Frontal cortex (tissue), 4 donors: ENCODE data around the gene DLX5. TPM values are rescaled to one million over a fixed set of nuclear protein-coding genes. Genes with fewer than 3 reads are reported as not detected.

Source experiments
- DNase-seq, 2 donors: peaks; one replicate each; pipeline ENCODE4 v3.0.0; 2012; ENCODE audit warnings: low spot score in 2 of 2
- FAIRE-seq: peaks from 2 replicates; lab custom pipeline; 2012; peaks lifted over from hg19 to GRCh38; lab: Jason Lieb, UNC
- total RNA-seq: library from RNA; depleted of rRNA; stranded (reverse); fragments of >200 nt; gene quantifications from one replicate; pipeline ENCODE4 v1.2.3, GENCODE V29; 2014
- donor health status: control.
- donor health status: control.
- donor health status: control.

DLX5 gene
- total RNA-seq, 1 donor from 2014 or later = 2.9 TPM

DNA sequence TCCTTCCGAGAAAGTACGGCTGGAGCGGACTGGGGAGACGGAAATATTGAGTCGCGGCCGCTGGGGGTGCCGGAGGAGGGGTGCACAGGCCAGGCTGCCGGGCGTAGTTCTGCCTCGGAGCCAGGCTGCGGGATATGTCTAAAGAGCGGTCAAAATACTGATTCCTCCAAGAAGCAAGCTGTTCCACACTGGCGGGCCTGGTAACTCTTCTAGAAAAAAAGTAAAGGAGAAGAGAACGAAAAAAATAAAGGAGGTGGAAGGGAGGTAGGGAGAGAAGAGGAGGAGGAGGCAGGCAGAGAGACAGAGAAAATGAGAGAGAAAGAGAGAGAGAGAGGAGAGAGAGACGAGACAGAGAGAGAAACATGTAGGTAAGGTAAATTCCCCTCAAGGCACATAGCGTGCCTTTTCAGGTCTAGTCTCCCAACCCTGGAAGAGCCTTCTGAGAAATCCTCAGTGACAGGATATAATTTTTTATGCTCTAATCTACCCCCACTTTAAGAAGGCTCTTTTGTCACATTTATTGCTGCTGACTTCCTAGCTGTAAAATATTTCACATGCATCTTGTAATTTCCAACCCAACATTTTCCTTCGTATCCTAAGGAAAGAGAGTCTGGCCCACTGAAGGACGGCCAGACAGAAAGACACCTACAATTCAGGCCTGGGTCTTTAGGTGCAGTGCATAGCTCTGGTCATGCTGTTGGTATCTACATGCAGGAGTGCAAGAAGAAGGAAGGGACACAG is 5.7 kb downstream of the DLX5 start:
- DNase-seq = no peak
- no peak for FAIRE-seq

DNA sequence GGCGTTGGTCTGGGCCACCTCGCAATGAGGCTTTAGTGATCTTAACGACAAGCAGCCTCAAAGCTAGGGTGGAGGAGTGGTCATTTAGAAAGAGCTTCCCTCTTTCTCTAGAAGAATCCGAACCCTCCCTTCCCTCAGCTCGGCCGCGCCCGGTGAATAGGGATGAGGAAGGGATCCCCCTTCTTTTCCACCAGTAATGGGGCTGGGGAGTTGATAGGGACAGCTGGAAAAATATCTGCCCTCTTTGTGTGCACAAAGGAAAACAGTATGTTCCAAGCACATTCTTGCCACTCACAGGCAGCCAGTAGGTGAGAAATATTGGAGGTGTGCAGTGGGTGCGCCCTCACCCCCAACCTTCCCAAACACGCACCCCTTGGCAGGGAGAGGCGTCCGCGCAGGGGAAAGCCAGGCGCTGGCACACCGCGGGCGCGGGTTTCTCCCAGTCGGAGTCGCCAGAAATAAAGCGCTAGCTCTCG is 6.5 kb downstream of the DLX5 start:
- DNase-seq (no peak), FAIRE-seq (no peak)

DNA sequence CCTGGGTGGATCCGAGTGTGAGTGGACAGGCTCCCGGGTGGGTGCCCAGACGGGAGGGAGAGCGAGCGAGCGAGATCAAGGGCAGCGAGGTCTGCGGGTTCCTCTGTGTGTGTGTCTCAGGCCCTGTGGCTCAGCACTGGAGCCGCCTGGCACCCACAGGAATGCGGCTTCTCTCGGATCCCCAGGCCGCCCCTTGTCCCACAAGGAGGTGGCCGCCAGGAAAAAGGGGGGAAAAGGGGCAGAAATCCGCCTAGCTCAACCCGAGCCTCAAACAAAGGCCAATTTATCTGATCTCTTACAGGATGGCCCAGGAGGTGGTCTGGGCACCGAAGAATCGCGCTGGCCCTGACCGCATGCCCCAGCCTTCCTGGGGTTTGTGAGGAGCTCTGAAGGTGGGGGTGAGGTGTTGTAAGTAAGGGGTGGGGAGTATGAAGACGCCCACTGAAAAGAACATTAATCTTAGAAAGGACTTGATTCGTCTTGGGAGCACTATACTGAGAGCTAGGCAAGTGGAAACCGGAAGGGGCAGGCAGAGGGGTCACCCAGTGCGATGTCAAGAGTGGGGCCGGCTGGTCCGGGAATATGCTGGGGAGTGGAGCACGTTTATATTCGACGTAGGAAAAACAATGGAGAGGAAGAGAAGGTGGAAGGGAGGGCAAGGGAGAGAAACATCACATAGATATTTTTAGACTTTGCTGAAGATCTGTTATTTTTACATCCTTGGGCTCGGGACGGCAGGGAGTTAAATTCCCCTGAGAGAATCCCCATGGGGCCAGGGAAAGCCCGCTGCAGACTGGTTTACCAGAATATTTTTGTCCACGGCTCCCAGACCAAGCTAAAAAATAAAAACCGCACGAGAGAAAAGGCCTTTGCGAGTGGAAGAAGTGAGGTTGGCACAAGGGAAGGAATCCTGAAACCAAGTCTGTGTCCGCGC is 7.2 kb downstream of the DLX5 start:
- FAIRE-seq (no peak), DNase-seq (no peak)

DNA sequence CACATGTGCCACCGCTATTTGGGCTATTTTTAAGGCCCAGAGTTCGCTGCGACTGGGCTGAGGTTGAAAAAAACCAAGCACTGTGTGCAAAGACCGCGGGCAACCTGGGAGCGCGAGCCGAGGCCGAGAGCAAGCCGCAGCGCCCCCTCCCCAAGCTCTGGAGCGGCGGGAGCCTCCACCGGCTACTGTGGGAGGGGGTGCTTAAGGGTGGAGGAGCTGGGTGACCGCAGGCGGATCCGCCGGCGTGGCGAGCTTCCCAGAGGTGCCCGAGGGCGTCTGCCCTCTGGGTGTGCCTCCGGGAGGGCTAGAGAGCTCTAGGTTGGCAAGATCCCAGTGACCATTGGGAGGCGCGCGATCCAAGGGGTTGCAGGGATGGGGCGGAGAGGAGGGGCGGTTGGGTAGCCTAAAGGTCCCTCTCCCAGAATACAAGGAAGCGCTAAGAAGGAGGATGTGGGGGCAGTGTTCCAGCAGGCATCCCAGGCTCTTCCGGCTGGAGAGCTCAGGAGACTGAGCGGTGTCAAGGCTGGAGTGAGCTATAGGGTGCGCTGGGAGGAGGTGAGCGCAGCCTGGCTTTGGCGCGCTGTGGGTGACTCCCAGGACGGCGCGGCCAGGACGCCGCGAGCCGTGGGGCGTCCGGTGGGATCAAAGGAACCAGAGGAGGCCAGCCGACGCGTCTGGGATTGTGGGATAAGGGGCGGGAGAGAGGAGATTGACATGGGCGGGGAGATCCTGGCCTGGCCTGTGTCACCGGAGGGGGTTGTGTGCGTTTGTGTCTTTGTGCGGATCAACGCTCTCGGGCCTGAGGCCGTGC is 8.0 kb downstream of the DLX5 start:
- no peak for FAIRE-seq
- no peak for DNase-seq

DNA sequence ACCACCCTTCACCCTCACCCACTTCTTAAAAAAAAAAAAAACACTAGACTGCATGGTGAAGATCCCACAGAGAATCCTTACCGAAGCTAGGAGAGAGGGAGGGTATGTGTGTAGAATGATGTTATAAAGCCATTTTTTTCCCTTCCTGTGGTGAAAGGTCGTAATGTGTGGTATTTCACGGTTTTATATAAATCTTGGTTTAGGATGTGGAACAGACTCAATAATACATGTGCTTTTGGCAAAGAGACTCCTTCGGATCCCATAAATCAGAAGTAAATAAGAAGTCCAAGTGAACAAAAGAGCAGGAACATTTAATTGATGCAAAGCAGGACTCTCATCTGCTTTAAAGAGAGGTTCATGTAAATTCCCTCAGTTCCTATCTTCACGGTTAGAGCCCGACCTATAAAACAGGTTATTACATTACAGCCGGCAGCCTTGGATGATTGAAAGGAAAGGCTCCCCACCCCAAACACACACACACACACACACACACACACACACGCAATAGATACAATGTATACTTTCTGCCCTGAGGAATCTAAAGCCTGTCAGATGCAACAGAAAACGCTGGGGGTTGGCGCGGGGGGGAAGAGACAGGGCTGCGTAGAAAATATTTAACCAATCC is 8.8 kb downstream of the DLX5 start:
- DNase-seq = no peak
- FAIRE-seq = no peak

DNA sequence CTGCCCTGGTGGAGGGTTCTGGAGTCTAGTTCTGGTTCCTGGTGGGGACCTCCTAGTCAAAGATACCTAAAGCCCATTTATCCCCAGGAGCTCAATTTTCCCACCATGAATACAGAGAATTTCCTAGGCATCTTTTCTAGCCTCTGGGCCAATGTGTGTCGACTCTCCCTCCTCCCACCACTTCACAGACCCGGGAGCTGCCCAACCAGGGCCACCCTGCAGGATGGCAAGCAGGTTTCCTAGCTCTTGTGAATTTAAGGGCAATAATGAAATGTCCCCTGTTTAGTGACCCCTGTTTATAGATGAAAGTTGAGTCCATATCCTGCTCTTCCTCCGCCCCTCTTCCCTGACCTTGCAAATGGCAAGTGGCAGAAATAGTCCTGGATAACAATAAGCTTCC is 9.4 kb downstream of the DLX5 start:
- FAIRE-seq (no peak), DNase-seq (no peak)

DNA sequence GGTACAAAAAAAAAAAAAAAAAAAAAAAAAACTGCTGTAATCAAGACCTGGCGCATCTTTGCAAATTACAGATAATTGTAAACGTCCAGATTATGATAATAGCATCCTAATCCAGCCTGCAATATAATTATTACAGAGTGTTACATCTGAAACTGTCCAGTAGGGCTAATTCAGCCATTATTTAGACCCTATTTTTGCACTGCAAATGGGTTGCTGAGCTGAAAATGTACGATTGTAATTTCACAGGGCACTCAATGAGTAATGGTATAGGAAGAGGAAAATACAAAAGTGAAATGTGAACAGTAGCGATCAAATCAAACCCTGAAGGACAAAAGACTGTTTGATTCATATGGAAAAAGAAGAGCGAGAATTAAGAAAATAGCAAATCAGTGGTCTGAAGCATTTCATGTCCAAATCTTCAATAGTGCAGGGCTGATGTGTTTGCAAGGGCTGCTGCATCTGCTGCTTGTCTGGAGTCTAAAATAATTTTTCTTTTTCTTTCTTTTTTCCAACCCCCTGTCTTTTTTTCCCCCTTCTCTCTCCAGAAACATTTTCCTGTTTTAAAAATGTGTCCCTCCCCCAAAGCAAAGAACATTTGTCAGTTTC is 10.4 kb downstream of the DLX5 start:
- no peak for DNase-seq
- FAIRE-seq = no peak

DNA sequence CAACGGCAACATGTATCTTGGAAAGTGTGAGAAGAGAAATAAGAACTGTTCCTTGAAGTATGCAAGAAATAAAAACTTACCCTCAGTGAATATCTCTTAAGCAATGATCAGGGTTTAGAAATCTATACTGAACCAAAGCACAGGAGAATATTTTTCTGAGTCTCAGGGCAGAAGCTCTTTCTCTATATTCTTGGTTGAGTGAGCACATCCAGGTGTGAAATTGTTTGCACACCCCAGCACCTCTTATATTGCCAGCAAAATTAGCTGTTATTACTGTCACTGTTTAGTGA is 10.8 kb downstream of the DLX5 start:
- no peak for DNase-seq
- no peak for FAIRE-seq

DNA sequence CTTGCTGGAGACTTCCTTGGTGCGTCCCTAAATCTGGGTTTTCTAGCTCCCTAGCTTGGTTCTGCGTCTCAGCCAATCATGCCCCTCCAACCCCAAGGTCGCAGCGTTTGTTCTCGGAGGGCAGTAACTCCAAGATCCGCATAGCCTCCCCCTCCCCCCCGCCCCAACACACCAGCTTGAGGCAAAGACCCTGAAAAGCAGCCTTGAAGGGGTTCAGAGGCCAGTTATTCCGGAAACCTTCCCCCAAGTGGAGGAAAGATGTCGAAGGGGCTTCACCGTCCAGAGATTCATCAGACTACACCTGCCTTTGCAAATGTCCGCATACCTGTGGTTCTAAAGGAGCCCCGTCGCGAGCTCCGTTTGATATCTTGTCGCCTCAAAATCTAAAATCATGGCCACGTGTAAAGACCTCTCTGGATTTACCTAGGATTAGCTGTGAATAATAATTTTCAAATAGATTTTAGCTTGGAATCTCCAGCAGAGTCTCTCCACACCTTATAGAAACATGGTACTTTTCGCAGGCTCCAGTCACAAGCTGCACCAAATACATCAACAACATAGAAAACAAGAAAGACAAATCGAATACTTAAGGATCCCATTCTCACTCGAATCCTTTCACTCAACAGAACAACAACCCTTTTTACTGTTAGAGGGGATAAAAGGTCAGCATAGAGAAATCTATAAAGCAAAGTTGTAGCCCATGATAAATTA is 11.3 kb downstream of the DLX5 start:
- no peak for FAIRE-seq
- no peak for DNase-seq

DNA sequence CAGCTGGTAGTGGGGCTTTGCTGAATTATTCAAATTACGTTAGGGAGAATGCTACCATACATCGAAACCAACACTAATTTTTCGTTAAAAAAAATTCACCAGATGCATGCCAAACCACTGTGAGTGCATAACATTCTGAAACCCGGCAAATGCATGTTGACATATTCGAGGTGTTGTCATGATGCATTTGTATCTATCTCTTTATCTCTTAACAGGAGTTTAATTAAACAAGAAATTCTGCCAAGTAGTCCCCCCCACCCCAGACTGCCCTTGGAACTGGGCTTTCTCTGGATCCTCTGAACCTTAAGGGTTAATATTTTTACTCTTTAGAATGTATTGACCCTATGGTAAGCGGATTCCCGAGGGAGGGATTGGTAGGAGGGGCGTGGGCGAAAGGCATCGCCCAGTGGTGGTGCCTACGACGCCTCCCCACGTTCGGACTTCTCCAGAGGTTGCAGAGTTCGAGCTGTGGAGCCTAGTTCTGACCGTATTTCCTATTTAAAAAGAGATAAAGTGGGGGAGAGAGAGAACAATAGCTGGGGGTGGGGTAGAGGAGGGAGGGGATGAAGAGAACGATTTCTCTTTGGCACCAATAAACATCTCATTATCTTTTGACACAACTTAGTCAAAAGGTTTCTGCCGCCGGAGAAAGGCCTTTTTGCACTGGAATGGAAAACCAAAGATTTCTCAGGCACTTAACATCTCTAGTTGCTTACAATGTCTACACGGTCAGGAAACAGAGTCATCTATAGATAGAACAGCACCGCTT is 12.1 kb downstream of the DLX5 start:
- FAIRE-seq (no peak), DNase-seq (no peak)

DNA sequence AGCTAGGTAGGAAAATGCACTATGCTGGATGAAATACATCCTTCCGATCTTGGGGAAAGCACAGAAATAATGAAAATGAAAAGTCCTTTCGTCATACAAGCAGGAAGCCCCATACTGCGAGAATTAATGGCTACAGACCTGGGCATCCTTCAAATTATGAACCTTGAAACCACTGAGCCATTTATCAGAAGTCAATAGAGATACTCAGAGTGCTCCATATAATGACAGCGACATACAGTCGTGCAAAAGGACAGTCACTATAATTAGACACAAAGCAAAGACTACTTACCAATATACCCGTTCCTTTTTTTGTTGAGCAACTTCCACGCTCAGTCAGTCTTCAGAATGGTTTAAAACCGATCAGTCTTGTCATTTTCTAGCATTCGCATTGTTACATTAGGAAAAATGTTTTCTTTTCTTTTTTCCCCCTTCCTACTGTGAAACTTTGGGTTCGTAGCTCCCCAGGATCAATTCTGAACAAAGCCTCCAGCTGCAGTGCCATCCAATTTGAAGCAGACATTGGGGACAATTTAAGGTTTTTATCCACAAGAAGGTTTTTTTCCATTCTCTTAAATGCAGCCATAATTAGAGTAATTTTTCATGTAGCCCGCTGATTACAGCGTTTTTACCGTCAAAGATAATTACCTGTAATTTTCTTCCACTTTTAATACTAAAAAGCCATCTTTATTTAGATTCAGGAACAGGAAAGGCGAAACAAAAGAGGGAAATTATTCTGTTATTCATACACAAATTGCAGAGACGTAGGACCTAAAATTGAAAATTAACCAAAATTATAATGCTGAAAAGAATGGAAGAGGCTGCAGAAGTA is 12.9 kb downstream of the DLX5 start:
- no peak for DNase-seq
- FAIRE-seq = no peak

DNA sequence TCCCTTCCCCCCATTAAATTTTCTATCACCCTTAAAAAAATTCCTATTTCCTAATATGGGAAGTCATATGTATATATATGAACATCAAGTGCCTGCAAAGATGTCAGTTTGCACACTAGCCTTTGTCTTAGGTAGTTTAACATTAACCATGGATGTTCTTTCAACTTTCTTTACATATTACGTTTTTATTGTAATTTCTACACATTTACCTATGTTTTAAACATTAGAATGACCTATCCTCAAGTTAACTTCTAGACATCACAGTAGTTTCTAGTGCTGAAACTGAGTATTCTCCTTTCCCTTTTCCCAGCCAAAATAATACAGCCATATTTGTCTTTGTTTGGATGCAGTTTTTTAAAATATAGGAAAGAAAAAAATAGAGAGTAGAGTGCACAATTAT is 13.5 kb downstream of the DLX5 start:
- DNase-seq = no peak
- FAIRE-seq = no peak

DNA sequence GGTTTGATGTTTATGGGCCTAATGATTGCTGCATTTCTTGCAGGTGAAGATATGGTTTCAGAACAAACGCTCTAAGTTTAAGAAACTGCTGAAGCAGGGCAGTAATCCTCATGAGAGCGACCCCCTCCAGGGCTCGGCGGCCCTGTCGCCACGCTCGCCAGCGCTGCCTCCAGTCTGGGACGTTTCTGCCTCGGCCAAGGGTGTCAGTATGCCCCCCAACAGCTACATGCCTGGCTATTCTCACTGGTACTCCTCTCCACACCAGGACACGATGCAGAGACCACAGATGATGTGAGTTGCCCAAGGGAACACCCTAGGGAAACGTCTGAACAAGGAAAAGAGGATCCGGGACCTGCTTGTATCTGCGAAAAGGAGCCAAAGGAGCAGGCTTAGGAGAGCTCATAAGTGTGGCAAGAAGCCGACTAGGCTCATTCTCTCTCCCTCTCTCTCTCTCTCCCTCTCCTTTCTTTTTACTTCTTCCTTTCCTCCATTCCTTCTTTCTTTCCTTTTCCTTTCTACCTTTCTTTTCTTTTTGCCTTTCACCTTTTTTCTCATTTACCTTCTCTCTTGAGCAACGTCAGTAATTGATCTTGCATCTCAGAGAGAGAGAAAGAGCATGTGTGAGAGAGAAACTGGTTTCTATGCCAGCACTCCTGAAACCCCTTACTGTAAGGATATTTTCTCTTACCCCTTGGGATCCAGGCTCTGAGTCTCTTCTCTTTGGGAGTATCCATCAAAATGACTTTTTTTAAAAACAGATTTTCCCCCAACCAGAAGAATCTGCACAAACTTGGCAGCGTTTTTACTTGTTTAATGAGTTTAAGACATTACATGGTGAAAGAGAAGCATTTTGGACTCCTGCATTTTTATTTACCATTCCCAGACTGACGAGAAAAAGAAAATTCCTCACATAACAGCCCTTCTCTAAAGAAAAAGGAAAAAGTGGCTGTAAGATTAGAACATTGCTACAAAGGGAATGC is 14.6 kb downstream of the DLX5 start:
- FAIRE-seq (no peak), DNase-seq (no peak)

DNA sequence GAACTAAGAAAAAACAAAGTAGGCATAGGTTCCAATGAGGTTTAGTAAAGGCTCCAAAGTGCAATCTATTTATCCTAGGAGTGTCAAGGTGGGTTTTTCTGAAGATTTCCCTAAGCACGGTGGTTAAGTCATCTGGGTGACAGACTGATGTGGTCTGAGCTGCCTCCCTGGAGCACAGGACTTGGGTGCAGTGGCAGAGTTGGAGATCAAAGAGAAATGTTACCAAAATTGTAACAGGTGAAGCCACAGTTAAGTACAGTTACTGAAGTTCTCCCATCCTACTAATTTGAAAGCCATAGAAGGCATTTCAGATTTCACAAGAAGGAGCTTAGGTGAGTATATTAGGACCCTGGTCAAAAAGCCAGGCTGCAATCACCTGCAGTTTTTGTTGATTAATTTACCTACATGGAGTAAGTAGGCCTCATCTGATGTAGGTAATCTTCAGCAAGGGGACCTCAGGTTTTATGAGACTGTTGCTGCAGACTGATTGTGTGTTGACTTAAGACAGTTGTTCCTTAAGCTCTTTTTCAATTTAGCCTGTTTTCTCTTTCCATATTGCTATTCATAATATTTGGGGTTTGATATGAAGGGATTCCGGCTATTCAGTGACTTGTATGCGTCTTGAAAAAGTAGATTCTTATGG is 16.2 kb downstream of the DLX5 start:
- no peak for DNase-seq
- no peak for FAIRE-seq

DNA sequence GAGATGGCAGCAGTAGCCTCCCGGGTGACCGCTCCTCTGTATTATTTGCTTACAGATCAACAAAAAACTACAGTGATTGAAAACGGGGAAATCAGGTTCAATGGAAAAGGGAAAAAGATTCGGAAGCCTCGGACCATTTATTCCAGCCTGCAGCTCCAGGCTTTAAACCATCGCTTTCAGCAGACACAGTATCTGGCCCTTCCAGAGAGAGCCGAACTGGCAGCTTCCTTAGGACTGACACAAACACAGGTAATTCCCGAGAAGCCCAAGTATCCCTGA is 17.1 kb downstream of the DLX5 start:
- DNase-seq = no peak
- no peak for FAIRE-seq
